SU-DHL-6 (cell line): Measurements from ENCODE around the gene HMGN5.

ENCODE experiments used
- H2AFZ ChIP-seq: fragments of 200-600 bp; sonication (generic); 2 replicates; pipeline ENCODE4 v1.6.1; 2014; ENCODE audit warnings: low read depth, mild to moderate bottlenecking, moderate library complexity, mixed read lengths, antibody characterized with exemption, low read length; ENCODE audit not compliant: severe bottlenecking
- H3F3A ChIP-seq: fragments of 200-600 bp; shearing (Covaris generic); 2 replicates; pipeline ENCODE4 v1.6.0; 2016; ENCODE audit warnings: antibody characterized with exemption, mild to moderate bottlenecking; ENCODE audit not compliant: insufficient read depth
- H3K27ac ChIP-seq: fragments of 200-600 bp; sonication (generic); 2 replicates; pipeline ENCODE4 v1.5.1; 2016; ENCODE audit warnings: low read depth, mild to moderate bottlenecking, low read length, moderate library complexity, mixed read lengths
- H3K27me3 ChIP-seq: fragments of 200-600 bp; sonication (generic), shearing (Covaris generic); 2 replicates; pipeline ENCODE4 v1.6.0; 2014; ENCODE audit warnings: mild to moderate bottlenecking, low read length
- H3K36me3 ChIP-seq: fragments of 200-600 bp; sonication (generic); 2 replicates; pipeline ENCODE4 v1.6.1; 2014; ENCODE audit warnings: mild to moderate bottlenecking, low read length, mixed read lengths
- H3K4me2 ChIP-seq: fragments of 300-600, 200-600 bp; shearing (Covaris generic), sonication (generic); 2 replicates; pipeline ENCODE4 v1.6.0; 2014; ENCODE audit warnings: low read length, low read depth, mild to moderate bottlenecking; ENCODE audit not compliant: poor library complexity, severe bottlenecking
- H3K4me3 ChIP-seq: fragments of 200-600 bp; sonication (generic); 2 replicates; pipeline ENCODE4 v1.5.1; 2014; ENCODE audit warnings: antibody characterized with exemption, low read length, mild to moderate bottlenecking, mixed read lengths; ENCODE audit not compliant: insufficient read depth, poor library complexity, severe bottlenecking
- H3K79me2 ChIP-seq: fragments of 200-600 bp; sonication (generic); 2 replicates; pipeline ENCODE4 v1.6.1; 2014; ENCODE audit warnings: mild to moderate bottlenecking, low read length, moderate library complexity; ENCODE audit not compliant: insufficient read depth
- H3K9ac ChIP-seq: fragments of 200-600 bp; sonication (generic); 2 replicates; pipeline ENCODE4 v1.7.0; 2014; ENCODE audit warnings: mild to moderate bottlenecking, low read length
- H3K9me2 ChIP-seq: fragments of 200-600 bp; sonication (generic); replicated peaks from 2 replicates; pipeline ENCODE4 v1.6.1; 2014; ENCODE audit warnings: low read length; ENCODE audit not compliant: insufficient read depth
- H3K9me3 ChIP-seq: fragments of 200-600 bp; sonication (generic); 2 replicates; pipeline ENCODE4 v1.6.1; 2014; ENCODE audit warnings: low read length, mixed read lengths; ENCODE audit not compliant: insufficient read depth
- H4K20me1 ChIP-seq: fragments of 200-600 bp; sonication (generic); 2 replicates; pipeline ENCODE4 v1.6.1; 2014; ENCODE audit warnings: low read depth, mild to moderate bottlenecking, antibody characterized with exemption, low read length, moderate library complexity, mixed read lengths
- CTCF ChIP-seq: fragments of 200-600 bp; sonication (generic); IDR thresholded peaks from one replicate; pipeline ENCODE4 v1.5.1; 2017; ENCODE audit warnings: antibody characterized with exemption, mild to moderate bottlenecking, low read length, moderate library complexity; ENCODE audit not compliant: insufficient read depth, poor library complexity, severe bottlenecking
- EZH2phosphoT487 ChIP-seq: fragments of 200-600 bp; sonication (generic), shearing (Covaris generic); conservative IDR thresholded peaks from 2 replicates; pipeline ENCODE4 v1.6.1; 2018; ENCODE audit warnings: mild to moderate bottlenecking, antibody characterized with exemption, low read length, moderate library complexity, mixed read lengths

HMGN5 gene

GRCh38 chrX:81229901-81230300, 28.2 kb upstream of the HMGN5 start:
- Histone ChIP-seq H3K4me3 (no peak overlapping the region), H3K36me3 (no peaks in the 10 kb centered on the region), H4K20me1 (no peaks in the 10 kb centered on the region), H3F3A (no peaks in the 10 kb centered on the region), H3K9me3 (no peaks in the 10 kb centered on the region), H3K27ac (no peak overlapping the region), H3K79me2 (peaks cover 30% of the 10 kb centered on the region), H2AFZ (no peak overlapping the region), H3K4me2 (no peak overlapping the region), H3K9me2 (no peaks in the 10 kb centered on the region), H3K9ac (no peak overlapping the region), H3K27me3 (no peaks in the 10 kb centered on the region)
- TF ChIP-seq CTCF, result no peak
- TF ChIP-seq EZH2phosphoT487, result no peak

GRCh38 chrX:81229229-81229628, 27.5 kb upstream of the HMGN5 start:
- Histone ChIP-seq H3K79me2 (peaks cover 35% of the 10 kb centered on the region), H3K27me3 (no peaks in the 10 kb centered on the region), H3F3A (no peaks in the 10 kb centered on the region), H4K20me1 (no peaks in the 10 kb centered on the region), H3K9me3 (no peaks in the 10 kb centered on the region), H3K27ac (no peak overlapping the region), H3K9ac (no peak overlapping the region), H3K4me2 (no peak overlapping the region), H3K36me3 (no peaks in the 10 kb centered on the region), H2AFZ (no peak overlapping the region), H3K9me2 (no peaks in the 10 kb centered on the region), H3K4me3 (no peak overlapping the region)
- TF ChIP-seq EZH2phosphoT487 (no peak), CTCF (no peak)

- no peak overlapping the region for H3K9ac ChIP-seq
These were observed 14.0 kb upstream of the HMGN5 start for GRCh38 chrX:81215685-81216084.

More at GRCh38 chrX:81215685-81216084, 14.0 kb upstream of the HMGN5 start:
- Histone ChIP-seq H3K27me3 (no peaks in the 10 kb centered on the region), H2AFZ (no peak overlapping the region), H3K4me3 (no peak overlapping the region), H3K4me2 (no peak overlapping the region), H3K79me2 (peaks cover 41% of the 10 kb centered on the region; the same call in 1 of the 2 replicates), H3K27ac (no peak overlapping the region), H3F3A (no peaks in the 10 kb centered on the region), H3K9me3 (no peaks in the 10 kb centered on the region), H3K9me2 (no peaks in the 10 kb centered on the region), H4K20me1 (no peaks in the 10 kb centered on the region), H3K36me3 (no peaks in the 10 kb centered on the region)
- TF ChIP-seq EZH2phosphoT487 (no peak), CTCF (no peak)
